HUES6 (cell line): Measurements from ENCODE around the gene RBMS1.

Experiments
- H3K27ac ChIP-seq: 2 replicates; pipeline ENCODE4 v1.7.0; 2013; ENCODE audit warnings: low read depth, mild to moderate bottlenecking, low read length, inconsistent platforms
- H3K27me3 ChIP-seq: 2 replicates; pipeline ENCODE4 v1.6.1; 2013; ENCODE audit warnings: low read length; ENCODE audit not compliant: control insufficient read depth, insufficient read depth
- H3K36me3 ChIP-seq: 2 replicates; pipeline ENCODE4 v1.6.1; 2013; ENCODE audit warnings: low read length; ENCODE audit not compliant: control insufficient read depth, insufficient read depth
- H3K4me1 ChIP-seq: 2 replicates; pipeline ENCODE4 v1.6.1; 2013; ENCODE audit warnings: low read length; ENCODE audit not compliant: control insufficient read depth, insufficient read depth
- H3K4me3 ChIP-seq: 2 replicates; pipeline ENCODE4 v1.5.1; 2013; ENCODE audit warnings: low read depth, low read length
- H3K9ac ChIP-seq: one replicate; pipeline ENCODE4 v1.6.1; 2013; ENCODE audit warnings: mild to moderate bottlenecking, low read length
- H3K9me3 ChIP-seq: 2 replicates; pipeline ENCODE4 v1.6.1; 2013; ENCODE audit warnings: low read depth, low read length; ENCODE audit not compliant: control insufficient read depth, insufficient read depth

The RBMS1 gene

DNA sequence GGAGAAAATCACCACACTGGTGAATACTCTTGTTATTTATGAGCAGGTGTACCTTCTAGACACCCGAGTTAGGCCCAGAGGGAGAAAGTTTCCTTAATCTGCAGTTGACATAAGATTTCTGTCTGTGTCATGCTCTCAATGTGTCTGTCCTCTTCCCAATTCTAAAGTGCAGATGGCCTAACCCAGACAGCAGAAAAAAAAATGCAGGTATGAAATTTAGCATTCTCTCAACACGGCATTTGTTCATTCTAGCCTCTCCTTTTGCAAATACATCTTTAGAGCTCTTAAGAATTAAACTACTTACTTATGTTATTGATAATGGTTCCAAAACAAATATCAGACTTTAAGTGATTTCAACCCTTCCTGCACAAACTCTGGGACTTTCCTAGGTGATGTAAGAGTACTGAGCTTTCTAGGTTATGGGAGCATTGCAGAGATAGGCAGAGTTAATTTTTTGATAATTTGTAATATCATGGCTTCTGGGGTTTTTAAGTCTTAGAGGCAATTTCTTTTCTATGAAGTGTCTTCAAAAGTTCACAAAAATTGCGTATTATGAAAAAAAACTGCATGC, 260.6 kb downstream of the RBMS1 start:
- no peaks in the 10 kb centered on the region for H3K36me3 ChIP-seq
- no peaks in the 10 kb centered on the region for H3K27me3 ChIP-seq
- H3K27ac ChIP-seq, result no peak overlapping the region
- no peaks in the 10 kb centered on the region for H3K9me3 ChIP-seq
- no peak overlapping the region for H3K9ac ChIP-seq
- no peak overlapping the region for H3K4me3 ChIP-seq
- H3K4me1 ChIP-seq, result no peaks in the 10 kb centered on the region

GRCh38 chr2:160229591-160229990, 264.0 kb downstream of the RBMS1 start:
- H3K4me3 ChIP-seq, result no peak overlapping the region
- H3K9ac ChIP-seq, result no peak overlapping the region
- no peak overlapping the region for H3K27ac ChIP-seq
- H3K4me1 ChIP-seq, result no peaks in the 10 kb centered on the region
- H3K9me3 ChIP-seq, result no peaks in the 10 kb centered on the region
- H3K27me3 ChIP-seq, result no peaks in the 10 kb centered on the region
- no peaks in the 10 kb centered on the region for H3K36me3 ChIP-seq

DNA sequence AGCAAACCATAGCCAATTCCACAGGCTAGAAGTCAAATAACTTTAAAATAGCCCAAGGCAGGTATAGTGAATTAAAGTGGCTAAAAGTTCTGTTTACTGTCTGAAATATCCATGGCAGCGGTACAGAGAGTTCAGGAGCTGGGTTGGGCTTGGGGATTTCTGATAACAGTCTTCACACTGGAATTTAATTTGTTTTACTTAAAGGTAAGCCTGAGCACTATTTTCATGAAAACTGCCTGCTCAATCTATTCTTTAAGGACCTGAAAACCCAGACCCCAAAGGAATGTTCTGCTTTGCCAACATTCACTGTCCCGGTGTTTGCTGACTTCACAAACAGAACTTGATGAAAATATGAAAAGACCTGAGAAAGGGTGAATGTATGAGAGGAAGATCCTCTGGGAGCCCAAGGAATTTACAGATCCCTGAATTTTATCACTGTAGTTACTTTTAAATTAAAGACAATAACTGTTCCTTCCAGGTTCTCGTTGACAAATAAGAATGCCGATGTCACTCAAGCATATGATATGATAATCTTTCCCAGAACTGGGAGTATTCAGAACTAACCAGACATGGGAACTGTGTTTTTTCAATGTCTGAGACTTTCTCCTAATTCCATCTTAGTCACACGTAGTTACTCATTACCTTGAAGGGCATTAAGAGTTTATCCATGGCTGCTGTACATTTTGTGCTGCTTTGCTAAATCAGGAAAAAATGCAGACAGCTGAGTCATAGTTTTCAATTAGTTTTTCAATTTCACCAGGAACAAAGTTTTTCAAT, 265.3 kb downstream of the RBMS1 start:
- Histone ChIP-seq H3K4me1 (peaks cover 9% of the 10 kb centered on the region; the same call in 1 of the 2 replicates), H3K27me3 (no peaks in the 10 kb centered on the region), H3K9me3 (no peaks in the 10 kb centered on the region), H3K9ac (no peak overlapping the region), H3K27ac (no peak overlapping the region), H3K4me3 (no peak overlapping the region), H3K36me3 (no peaks in the 10 kb centered on the region)

DNA sequence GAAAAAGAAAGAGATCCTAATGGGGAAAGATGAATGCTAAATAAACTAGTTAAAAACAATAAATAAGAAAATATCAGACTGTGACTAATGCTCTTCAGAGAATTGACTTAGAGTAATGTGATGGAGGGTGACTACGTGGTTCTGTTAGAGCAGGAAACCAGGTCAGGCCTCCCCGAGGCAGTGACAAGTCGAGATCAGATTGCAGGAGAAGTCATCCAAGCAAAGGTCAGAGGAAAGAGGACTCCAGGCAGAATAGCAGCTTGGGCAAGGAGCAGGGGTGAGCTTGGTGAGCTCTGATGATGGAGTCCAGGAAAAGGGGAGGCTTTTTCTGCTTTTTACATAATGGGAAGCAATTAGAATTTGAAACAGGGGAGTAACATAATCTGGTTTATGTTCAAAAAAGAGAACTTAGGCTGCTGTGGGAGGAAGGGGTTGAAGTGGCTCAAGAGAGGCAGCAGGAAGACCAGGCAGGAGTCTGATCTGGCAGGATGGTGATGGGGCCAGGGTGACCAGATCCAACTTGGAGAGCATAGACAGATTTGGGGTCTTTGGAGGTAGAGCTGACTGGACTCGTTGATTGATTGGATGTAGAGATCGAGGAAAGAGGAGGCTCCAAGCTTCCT, 266.2 kb downstream of the RBMS1 start:
- H3K27me3 ChIP-seq, result no peaks in the 10 kb centered on the region
- H3K9me3 ChIP-seq, result no peaks in the 10 kb centered on the region
- no peak overlapping the region for H3K9ac ChIP-seq
- H3K36me3 ChIP-seq, result no peaks in the 10 kb centered on the region
- peaks cover 9% of the 10 kb centered on the region; the same call in 1 of the 2 replicates for H3K4me1 ChIP-seq
- no peak overlapping the region for H3K27ac ChIP-seq
- H3K4me3 ChIP-seq, result no peak overlapping the region

DNA sequence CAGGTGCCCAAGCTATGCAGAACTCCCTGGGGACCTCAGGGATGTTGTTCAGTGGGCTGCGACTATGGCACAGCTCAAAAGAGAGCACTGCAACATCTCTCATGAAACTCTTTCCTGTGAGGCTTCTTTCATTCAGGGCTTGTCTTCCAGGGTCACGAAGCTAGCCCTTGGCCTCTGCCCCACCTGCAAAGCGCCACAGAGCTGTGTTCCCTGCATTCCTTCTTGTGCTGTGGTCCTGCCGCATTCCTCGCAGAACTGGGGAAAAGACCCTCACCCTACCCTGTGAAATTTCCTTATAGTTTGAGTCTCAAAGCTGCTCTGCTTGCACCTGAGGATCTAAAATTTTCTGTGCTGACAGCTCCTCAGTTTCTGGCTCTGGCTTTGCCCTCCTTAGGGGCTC, 267.2 kb downstream of the RBMS1 start:
- Histone ChIP-seq H3K27me3 (no peaks in the 10 kb centered on the region), H3K27ac (no peak overlapping the region), H3K9ac (no peak overlapping the region), H3K4me1 (peaks cover 15% of the 10 kb centered on the region; the same call in 1 of the 2 replicates), H3K4me3 (no peak overlapping the region), H3K36me3 (no peaks in the 10 kb centered on the region), H3K9me3 (no peaks in the 10 kb centered on the region)

GRCh38 chr2:160225722-160226121, 267.9 kb downstream of the RBMS1 start:
- Histone ChIP-seq H3K4me1 (peaks cover 21% of the 10 kb centered on the region), H3K9me3 (no peaks in the 10 kb centered on the region), H3K27me3 (no peaks in the 10 kb centered on the region), H3K4me3 (no peak overlapping the region), H3K27ac (no peak overlapping the region), H3K36me3 (no peaks in the 10 kb centered on the region), H3K9ac (no peak overlapping the region)

- H3K27me3 ChIP-seq, result no peaks in the 10 kb centered on the region
- H3K4me1 ChIP-seq, result peaks cover 28% of the 10 kb centered on the region
- no peaks in the 10 kb centered on the region for H3K9me3 ChIP-seq
- no peak overlapping the region for H3K4me3 ChIP-seq
- no peaks in the 10 kb centered on the region for H3K36me3 ChIP-seq
- H3K27ac ChIP-seq, result no peak overlapping the region
- no peak overlapping the region for H3K9ac ChIP-seq
These were observed 269.1 kb downstream of the RBMS1 start for GRCh38 chr2:160224507-160224906.

GRCh38 chr2:160224060-160224459, 269.5 kb downstream of the RBMS1 start:
- H3K9me3 ChIP-seq, result no peaks in the 10 kb centered on the region
- no peaks in the 10 kb centered on the region for H3K36me3 ChIP-seq
- H3K9ac ChIP-seq, result no peak overlapping the region
- H3K4me1 ChIP-seq, result peaks cover 28% of the 10 kb centered on the region
- H3K27me3 ChIP-seq, result no peaks in the 10 kb centered on the region
- no peak overlapping the region for H3K4me3 ChIP-seq
- H3K27ac ChIP-seq, result no peak overlapping the region

- Histone ChIP-seq H3K27ac (no peak overlapping the region), H3K4me3 (no peak overlapping the region), H3K36me3 (no peaks in the 10 kb centered on the region), H3K4me1 (peaks cover 28% of the 10 kb centered on the region), H3K27me3 (no peaks in the 10 kb centered on the region), H3K9ac (no peak overlapping the region), H3K9me3 (no peaks in the 10 kb centered on the region)
These were observed 270.0 kb downstream of the RBMS1 start for GRCh38 chr2:160223560-160223959.

GRCh38 chr2:160222546-160223283, 270.9 kb downstream of the RBMS1 start:
- H3K9me3 ChIP-seq, result no peaks in the 10 kb centered on the region
- no peak overlapping the region for H3K27ac ChIP-seq
- no peaks in the 10 kb centered on the region for H3K36me3 ChIP-seq
- H3K4me3 ChIP-seq, result no peak overlapping the region
- H3K27me3 ChIP-seq, result no peaks in the 10 kb centered on the region
- H3K4me1 ChIP-seq, result peaks cover 28% of the 10 kb centered on the region
- no peak overlapping the region for H3K9ac ChIP-seq
